Sigmoid colon (tissue), 7 donors: ENCODE results near the gene ACTR2. TPM values are rescaled to one million over a fixed set of nuclear protein-coding genes. Genes with fewer than 3 reads are reported as not detected.
"Not testable (repeated sequence)": the region's sequence is repeated elsewhere in the genome, so short reads cannot be mapped to it uniquely, and the experiment has no call there.

Source experiments
- DNase-seq: peaks from one replicate; pipeline ENCODE4 v3.0.0-alpha.2; 2019
- H3K27ac ChIP-seq, 4 donors: fragments of 200-600 bp; sonication (generic); one replicate each; pipeline ENCODE4 v1.5.1; 2016 to 2019; ENCODE audit warnings: mild to moderate bottlenecking in 1 of 4
- H3K27me3 ChIP-seq, 3 donors: fragments of 200-600 bp; sonication (generic); one replicate each; pipeline ENCODE4 v1.5.1; 2019; ENCODE audit warnings: mild to moderate bottlenecking in 1 of 3
- H3K36me3 ChIP-seq, 4 donors: fragments of 200-600 bp; sonication (generic); one replicate each; pipeline ENCODE4 v1.5.1; 2016 to 2019
- H3K4me1 ChIP-seq, 4 donors: fragments of 200-600 bp; sonication (generic); one replicate each; pipeline ENCODE4 v1.5.1; 2017 to 2019
- H3K4me3 ChIP-seq, 4 donors: fragments of 200-600 bp; sonication (generic); one replicate each; pipeline ENCODE4 v1.5.1; 2017 to 2019; ENCODE audit warnings: mild to moderate bottlenecking in 2 of 4, moderate library complexity in 1 of 4
- H3K9me3 ChIP-seq, 4 donors: fragments of 200-600 bp in 3 of 4; sonication (generic) in 3 of 4; one replicate each; pipeline versions ENCODE4 v1.5.1 to v1.6.1; 2013 to 2019
- EP300 ChIP-seq, 4 donors: sonication (generic); formaldehyde crosslinking; IDR thresholded peaks; one replicate each; pipeline ENCODE4 v1.6.1; 2017; ENCODE audit warnings: antibody characterized with exemption in 4 of 4
- POLR2A ChIP-seq, 2 donors: fragments of 450-650 bp; IDR thresholded peaks; one replicate each; pipeline ENCODE4 v1.6.1; 2016; ENCODE audit warnings: antibody characterized with exemption in 2 of 2, mild to moderate bottlenecking in 2 of 2, moderate library complexity in 2 of 2
- POLR2AphosphoS5 ChIP-seq, 4 donors: sonication (generic); formaldehyde crosslinking; IDR thresholded peaks; one replicate each; pipeline ENCODE4 v1.6.1; 2017; ENCODE audit warnings: antibody characterized with exemption in 4 of 4
- WGBS, 2 donors: extraction: QIAGEN DNeasy Blood & Tissue Kit; methylation state at CpG; one replicate each; pipeline ENCODE4 v1.1.7; 2013; 5-methylcytosine and 5-hydroxymethylcytosine counted together
- intact Hi-C: fragments of 100-400 bp; cut with DNase I; formaldehyde crosslinking; loops from one replicate; pipeline ENCODE4 v1.15.1; 2023
- polyA plus RNA-seq, 3 donors: library from polyadenylated mRNA; stranded (reverse); fragments of 200-250 nt; gene quantifications; one replicate each; pipeline ENCODE4 v1.2.3, GENCODE V29; 2013
- total RNA-seq, 4 donors: library from RNA; depleted of rRNA; stranded (reverse); fragments of >200 nt; gene quantifications; one replicate each; pipeline ENCODE4 v1.1.0, GENCODE V29; 2016
- TF ChIP-seq, protein P1 (sequence below), 4 experiments: fragments of 450-650 bp in 3 of 4; fragments of 200-600 bp in 1 of 4; IDR thresholded peaks; one replicate each; pipeline ENCODE4 v1.5.1; 2016 to 2019; ENCODE audit warnings: antibody characterized with exemption in 4 of 4, mild to moderate bottlenecking in 3 of 4, moderate library complexity in 2 of 4
- donor health status: healthy with polysubstance abuse.
- donor health status: Bipolar disorder and iron deficiency.
- donor health status: healthy.

The ACTR2 gene
- total and polyA plus RNA-seq, 7 donors = 70.9 to 171 (median 98.1) TPM

DNA sequence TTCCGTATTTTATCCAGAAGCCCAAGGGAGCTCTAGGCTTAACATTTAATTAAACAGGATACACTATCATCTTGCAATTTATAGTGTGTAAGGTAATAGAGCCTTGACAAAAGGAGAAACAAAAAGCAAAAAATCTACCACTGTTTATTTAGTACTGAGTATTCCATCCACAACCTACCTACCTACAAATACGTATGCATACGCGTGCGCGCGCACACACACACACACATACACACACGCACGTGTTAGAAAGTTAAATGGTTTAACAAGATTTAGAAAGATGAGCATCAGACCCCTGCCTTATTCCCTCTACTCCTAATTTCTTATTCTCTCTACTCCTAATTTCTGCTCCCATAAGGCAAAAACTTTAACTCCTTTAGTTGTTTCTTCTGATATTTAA lies 14.6 kb upstream of the ACTR2 start:
- Histone ChIP-seq H3K9me3 (no peaks in the 10 kb centered on the region), H3K4me1 (no peaks in the 10 kb centered on the region), H3K27me3 (no peaks in the 10 kb centered on the region), H3K27ac (no peak overlapping the region), H3K4me3 (no peak overlapping the region), H3K36me3 (no peaks in the 10 kb centered on the region)
- no peak for DNase-seq
- WGBS, 2 donors = 29 to 74% methylated on average over 9 of the region's 9 CpGs
- intact Hi-C loops = no loop called here
- no peak for TF ChIP-seq EP300 (IDR thresholded peaks at IDR 0.05)
- no peak for TF ChIP-seq POLR2AphosphoS5 (IDR thresholded peaks at IDR 0.05)
- no peak for TF ChIP-seq POLR2A (IDR thresholded peaks at IDR 0.05)
- TF ChIP-seq, protein P1, sequence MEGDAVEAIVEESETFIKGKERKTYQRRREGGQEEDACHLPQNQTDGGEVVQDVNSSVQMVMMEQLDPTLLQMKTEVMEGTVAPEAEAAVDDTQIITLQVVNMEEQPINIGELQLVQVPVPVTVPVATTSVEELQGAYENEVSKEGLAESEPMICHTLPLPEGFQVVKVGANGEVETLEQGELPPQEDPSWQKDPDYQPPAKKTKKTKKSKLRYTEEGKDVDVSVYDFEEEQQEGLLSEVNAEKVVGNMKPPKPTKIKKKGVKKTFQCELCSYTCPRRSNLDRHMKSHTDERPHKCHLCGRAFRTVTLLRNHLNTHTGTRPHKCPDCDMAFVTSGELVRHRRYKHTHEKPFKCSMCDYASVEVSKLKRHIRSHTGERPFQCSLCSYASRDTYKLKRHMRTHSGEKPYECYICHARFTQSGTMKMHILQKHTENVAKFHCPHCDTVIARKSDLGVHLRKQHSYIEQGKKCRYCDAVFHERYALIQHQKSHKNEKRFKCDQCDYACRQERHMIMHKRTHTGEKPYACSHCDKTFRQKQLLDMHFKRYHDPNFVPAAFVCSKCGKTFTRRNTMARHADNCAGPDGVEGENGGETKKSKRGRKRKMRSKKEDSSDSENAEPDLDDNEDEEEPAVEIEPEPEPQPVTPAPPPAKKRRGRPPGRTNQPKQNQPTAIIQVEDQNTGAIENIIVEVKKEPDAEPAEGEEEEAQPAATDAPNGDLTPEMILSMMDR (IDR thresholded peaks at IDR 0.05) = no peak

DNA sequence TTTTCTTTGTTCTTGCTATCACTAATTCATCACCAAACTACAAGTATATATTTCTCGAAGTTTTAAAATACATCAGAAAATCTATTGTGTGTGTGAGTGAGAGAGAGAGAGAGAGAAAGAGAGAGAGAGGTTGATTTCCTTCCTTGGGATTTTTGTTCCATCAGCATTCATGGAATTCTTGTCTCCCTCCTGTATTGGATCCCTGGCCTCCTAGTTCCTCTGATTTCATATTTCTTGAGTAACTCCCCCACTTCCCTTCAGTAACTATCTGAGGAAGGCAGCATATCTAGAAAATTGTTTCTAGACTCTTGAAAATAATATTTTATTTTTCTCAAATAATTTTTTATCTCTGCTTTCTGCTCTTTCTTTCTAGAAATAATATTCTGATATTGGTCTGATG lies 13.3 kb upstream of the ACTR2 start:
- intact Hi-C loops = no loop called here
- DNase-seq = no peak
- no peaks in the 10 kb centered on the region for H3K36me3 ChIP-seq
- 95 to 100% methylated on average over 1 of the region's 1 CpG for WGBS, 2 donors
- no peaks in the 10 kb centered on the region for H3K9me3 ChIP-seq
- H3K4me3 ChIP-seq = no peak overlapping the region
- no peak for TF ChIP-seq EP300 (IDR thresholded peaks at IDR 0.05)
- TF ChIP-seq POLR2AphosphoS5 (IDR thresholded peaks at IDR 0.05) = no peak
- TF ChIP-seq, protein P1 (IDR thresholded peaks at IDR 0.05) = no peak
- no peak for TF ChIP-seq POLR2A (IDR thresholded peaks at IDR 0.05)
- H3K27ac ChIP-seq = no peak overlapping the region
- H3K4me1 ChIP-seq = no peaks in the 10 kb centered on the region
- H3K27me3 ChIP-seq = no peaks in the 10 kb centered on the region

DNA sequence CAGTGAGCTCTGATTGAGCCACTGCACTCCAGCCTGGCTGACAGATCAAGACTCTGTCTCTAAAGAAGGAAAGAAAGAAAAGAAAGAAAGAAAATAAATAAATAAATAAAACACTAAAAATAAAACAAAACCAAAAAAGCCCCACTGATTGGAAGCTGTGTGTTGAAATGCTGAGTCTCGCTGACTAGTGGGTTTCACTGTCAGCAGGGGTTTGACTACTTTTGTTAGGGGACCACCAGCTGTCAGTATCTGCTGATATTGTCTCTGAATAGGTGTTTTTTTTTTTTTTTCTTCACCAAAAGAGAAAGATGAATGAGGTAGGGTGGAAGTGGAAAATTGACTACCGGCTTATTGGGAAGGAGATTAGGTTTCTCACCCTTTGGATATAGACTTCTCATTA lies 12.8 kb upstream of the ACTR2 start:
- Histone ChIP-seq H3K27me3 (no peaks in the 10 kb centered on the region), H3K36me3 (no peaks in the 10 kb centered on the region), H3K27ac (no peak overlapping the region), H3K4me1 (no peaks in the 10 kb centered on the region), H3K9me3 (no peaks in the 10 kb centered on the region), H3K4me3 (no peak overlapping the region)
- no peak for TF ChIP-seq POLR2A (IDR thresholded peaks at IDR 0.05)
- TF ChIP-seq, protein P1 (IDR thresholded peaks at IDR 0.05) = no peak
- TF ChIP-seq EP300 (IDR thresholded peaks at IDR 0.05) = no peak
- no peak for TF ChIP-seq POLR2AphosphoS5 (IDR thresholded peaks at IDR 0.05)
- intact Hi-C loops = no loop called here
- 94 to 95% methylated on average over 2 of the region's 2 CpGs for WGBS, 2 donors
- DNase-seq = no peak

DNA sequence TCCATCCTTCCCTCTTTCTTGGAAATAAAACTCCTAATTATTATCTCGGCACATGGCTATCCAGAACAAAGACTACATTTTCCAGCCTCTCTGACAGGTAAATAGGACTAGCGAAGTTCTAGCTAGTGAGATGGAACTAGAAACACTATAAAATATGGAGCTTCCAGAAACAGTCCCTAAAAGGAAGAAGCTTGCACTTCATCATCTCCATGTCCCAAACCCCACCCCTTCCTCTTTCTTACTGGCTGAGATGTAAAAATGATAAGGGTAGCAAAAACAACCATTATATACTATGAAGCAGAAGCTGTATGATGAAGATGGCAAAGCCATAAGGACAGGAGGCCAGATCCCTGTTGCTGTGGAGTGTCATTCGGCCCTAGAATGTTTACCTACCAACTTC lies 11.7 kb upstream of the ACTR2 start:
- no peaks in the 10 kb centered on the region for H3K9me3 ChIP-seq
- TF ChIP-seq EP300 (IDR thresholded peaks at IDR 0.05) = no peak
- H3K27ac ChIP-seq = no peak overlapping the region
- DNase-seq = no peak
- intact Hi-C loops = no loop called here
- 96% methylated on average over 3 of the region's 3 CpGs for WGBS, 2 donors
- H3K4me1 ChIP-seq = no peaks in the 10 kb centered on the region
- no peaks in the 10 kb centered on the region for H3K27me3 ChIP-seq
- no peak overlapping the region for H3K4me3 ChIP-seq
- H3K36me3 ChIP-seq = no peaks in the 10 kb centered on the region

DNA sequence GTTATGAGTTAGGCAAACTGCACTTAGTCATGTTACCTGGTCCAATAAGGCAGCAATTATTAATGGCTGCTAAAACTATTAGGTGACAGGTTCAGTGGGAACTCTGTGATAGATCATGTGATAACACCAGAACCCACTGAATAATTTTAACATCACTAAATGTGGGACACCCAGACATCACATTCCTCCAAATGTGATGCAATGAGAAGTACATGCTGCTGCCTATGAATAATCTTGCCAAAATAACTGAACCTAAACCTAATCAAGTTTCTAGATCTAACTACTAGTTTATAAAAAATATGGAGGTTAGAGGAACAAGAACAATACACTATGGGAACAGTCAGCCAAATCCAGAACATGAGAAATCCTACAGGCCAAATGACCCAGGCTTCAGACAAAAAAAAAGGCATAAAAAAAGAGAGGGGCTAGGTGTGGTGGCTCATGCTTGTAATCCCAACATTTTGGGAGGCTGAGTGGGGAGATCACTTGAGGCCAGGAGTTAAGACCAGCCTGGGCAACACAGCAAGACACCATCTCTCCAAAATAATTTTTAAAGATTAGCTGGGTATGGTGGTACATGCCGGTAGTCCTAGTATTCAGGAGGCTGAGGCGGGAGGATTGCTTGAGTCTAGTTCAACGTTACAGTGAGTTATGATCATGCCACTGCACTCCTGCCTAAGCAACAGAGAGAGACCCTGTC lies 7.0 kb upstream of the ACTR2 start:
- intact Hi-C loops = no loop called here
- Histone ChIP-seq H3K27ac (no peak overlapping the region), H3K4me3 (no peak overlapping the region), H3K36me3 (no peaks in the 10 kb centered on the region), H3K4me1 (no peaks in the 10 kb centered on the region), H3K9me3 (no peaks in the 10 kb centered on the region), H3K27me3 (no peaks in the 10 kb centered on the region)
- DNase-seq = no peak
- WGBS, 2 donors = 82 to 95% methylated on average over 3 of the region's 3 CpGs
- no peak for TF ChIP-seq POLR2AphosphoS5 (IDR thresholded peaks at IDR 0.05)
- TF ChIP-seq POLR2A (IDR thresholded peaks at IDR 0.05) = no peak
- TF ChIP-seq, protein P1 (IDR thresholded peaks at IDR 0.05) = no peak
- no peak for TF ChIP-seq EP300 (IDR thresholded peaks at IDR 0.05)

DNA sequence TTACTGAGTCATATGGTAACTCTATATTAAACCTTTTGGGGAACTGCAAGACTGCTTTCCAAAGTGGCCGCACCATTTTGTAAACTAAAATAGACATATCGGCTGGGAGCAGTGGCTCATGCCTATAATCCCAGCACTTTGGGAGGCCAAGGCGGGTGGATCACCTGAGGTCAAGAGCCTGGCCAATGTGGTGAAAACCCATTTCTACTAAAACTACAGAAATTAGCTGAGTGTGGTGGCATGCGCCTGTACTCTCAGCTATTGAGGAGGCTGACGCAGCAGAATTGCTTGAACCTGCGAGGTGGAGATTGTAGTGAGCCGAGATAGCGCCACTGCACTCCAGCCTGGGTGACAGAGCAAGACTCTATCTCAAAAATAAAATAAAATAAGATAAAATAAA lies 6.4 kb upstream of the ACTR2 start:
- H3K27me3 ChIP-seq, H3K36me3 ChIP-seq, DNase-seq, H3K4me3 ChIP-seq, H3K4me1 ChIP-seq, H3K9me3 ChIP-seq, intact Hi-C loops, H3K27ac ChIP-seq: not testable (repeated sequence)
- WGBS, 2 donors = 97 to 98% methylated on average over 8 of the region's 8 CpGs
